ENCODE results near the gene ZNF474.

The ZNF474 gene

DNA sequence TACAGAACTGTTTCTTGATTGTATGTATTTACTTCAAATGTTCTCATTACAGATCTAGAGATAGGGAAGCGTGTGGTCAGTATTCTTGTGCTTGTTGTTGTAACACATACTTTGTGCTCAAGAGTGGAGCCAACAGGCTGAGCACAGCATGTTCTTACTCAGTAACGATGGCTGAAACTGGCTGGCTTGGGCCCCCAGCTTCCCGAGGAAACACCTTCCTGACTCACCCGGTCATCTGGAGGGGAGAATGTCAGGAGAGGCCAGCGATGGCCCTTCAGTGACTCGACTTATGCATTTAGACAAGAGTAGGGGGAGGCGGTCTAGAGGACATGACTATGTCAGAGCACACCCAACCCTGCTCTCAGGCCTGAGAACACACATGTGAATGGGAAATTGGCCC, 25.6 kb downstream of the ZNF474 start:
- FAIRE-seq = no peak

DNA sequence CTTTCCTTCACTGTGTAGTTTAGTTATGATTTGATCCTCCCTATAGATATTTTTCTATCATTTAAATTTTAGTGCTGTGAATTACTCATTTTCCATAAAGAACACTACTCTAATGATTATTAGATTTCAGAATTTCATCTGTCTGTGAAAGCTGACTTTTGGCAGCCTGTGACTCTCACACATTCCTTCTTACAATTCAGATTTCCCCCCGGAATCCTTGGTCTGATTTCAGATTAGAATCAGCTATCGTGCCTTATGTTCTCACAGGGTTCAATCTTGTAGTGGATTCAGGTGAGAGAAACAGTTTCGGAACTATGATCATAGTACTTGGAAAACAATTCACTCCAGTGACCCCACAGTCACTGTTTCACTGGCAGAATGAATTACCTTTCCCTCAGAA, 26.2 kb downstream of the ZNF474 start:
- FAIRE-seq = no peak

DNA sequence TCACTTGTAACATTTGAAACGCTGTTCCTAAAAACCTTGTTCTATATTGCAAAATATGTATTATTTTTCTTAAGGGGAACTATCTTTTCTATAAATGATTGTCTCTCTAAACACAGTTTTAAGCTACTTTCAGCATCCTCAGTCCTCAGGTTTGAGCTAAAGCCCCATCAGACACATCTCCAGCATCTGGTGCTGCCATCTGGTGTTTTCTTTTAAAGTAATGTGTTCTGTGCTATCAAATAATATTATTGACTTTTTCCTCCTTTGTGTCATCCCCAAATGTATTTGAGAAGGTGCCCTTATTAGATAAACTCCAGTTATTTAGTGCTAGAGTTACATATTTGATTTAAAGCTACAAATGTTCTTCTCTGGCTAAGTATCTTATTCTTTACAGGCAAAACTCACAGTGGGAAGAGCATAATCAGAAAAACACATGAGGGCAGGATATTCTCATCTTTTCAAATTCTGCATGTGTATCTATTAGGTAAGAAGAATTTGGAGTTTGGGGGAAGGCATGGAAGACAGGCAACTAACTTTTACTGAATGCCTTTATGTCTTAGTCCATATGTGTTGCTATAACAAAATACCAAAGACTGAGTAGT, 27.5 kb downstream of the ZNF474 start:
- FAIRE-seq = no peak

DNA sequence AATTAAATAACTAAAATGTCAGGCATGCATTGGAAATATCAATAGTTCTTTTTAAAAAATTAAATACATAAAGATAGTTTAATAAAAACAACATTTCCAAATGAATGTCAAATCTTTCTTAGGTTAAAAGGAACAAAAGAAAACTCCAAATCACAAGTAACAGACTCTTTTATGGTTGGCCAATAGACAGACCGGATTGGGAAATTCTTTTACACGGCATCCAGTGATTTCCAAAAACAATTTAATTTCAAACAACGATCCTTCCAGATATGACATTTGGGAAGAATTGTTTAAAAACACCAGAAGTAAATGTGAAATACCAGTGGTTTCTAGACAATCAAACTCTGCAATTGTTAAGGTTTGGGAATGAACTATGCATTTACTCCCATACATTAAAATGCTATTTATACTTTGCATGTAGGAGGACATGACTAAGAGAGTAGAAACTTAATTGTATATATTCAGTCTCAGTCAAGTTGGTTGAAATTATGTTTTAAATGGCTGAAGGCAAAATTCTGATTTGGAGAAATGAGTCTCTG, 32.8 kb downstream of the ZNF474 start:
- no peak for FAIRE-seq

DNA sequence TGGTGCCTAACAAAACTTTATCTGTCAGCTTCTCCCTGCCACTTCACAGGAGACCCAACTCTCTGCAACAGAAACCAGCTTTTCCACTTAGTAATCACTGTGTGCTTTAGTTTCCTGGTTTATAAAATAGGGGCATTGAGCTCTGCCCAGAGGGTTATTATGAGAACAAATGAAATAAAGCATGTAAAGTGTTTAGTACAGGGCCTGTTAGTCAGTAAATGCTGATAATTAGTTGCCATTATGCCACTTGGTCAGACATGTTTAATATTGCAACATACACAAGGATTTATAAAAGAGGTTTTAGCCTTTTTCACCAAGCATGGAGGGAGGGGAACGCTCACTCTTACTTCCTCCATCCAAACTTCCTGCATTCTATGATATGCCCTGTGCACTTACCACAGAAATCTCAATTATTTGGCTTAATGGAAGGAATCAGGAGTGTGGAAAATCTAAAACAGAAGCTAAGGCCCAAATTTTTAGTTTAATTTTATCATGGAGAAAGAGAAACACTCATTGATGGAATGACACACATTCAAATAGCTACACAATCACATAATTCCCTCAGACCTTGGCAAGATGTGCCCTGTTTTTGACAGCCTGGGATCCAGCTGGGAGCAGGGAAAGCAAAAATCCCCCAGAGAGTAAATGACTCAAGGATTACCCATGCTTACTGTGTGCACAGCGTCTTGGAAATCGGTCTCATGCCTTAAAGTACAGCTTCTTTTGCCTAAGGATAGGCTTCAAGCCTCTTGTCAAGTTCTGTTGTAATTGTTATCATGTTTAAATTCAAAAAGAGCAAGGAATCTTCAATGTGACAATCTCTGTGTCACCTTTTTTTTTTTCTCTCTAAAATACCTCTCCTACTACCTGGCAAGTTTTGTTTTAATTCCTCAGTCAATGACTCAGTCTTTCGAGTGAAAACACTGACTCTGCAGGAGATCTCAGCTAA, 34.0 kb downstream of the ZNF474 start:
- FAIRE-seq = no peak

GRCh38 chr5:122164070-122164435, 34.7 kb downstream of the ZNF474 start:
- FAIRE-seq = no peak

DNA sequence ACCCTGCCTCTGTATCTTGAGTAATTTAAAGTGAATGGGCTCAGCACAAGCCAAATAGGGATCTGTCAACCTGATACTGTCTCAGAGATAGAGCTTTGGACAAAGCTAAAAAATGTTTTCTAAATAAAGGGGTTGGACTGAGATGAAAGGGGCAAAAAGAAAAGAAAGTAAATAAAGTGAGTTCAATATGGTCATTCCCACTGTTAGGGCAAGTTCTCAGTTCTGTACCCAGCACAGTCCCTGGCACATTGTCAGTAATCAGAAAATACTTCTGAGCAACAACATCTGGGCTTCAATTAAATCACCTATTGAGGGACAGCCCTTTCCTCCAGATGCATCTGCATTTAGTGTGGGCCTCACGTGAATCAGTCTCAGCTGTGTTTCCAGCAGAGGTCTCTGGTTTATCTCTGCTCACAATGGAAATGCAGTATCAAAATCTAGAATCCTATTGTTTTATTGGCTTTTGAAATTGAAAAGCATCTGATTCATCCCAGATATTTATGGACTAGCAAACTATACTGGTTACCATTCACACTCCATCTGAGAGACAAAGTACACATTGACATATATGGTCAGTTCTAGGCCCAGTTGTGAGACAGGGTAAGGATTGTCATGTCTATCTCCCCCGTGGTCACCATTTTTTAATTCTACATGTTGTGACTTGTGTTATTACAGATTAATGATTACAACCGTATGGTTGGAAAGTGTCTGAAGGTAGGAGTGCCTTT, 35.6 kb downstream of the ZNF474 start:
- FAIRE-seq = no peak

DNA sequence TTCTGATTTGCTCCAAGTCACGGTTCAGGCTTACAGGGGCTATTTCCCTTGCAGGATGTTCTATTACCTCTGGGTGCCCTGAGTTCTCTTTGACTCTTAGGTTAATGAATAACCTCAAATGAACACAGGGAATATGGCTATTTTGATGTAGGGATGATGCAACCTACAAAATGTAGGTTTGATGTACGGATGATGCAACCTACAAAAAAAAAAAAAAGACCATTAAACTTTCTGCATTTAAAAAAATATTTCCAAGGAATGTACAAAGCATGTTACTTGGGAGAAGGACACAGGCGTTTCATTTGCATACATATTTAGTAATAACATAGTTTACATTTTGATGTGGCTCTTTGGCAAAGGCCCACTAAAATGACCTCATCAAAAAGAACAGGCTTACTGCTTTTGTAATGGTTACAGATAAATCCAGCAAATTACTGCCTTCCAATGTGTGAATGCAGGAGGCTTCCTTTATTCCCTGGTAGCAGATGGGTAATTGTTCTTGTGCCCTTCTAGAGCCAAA, 36.3 kb downstream of the ZNF474 start:
- no peak for FAIRE-seq

DNA sequence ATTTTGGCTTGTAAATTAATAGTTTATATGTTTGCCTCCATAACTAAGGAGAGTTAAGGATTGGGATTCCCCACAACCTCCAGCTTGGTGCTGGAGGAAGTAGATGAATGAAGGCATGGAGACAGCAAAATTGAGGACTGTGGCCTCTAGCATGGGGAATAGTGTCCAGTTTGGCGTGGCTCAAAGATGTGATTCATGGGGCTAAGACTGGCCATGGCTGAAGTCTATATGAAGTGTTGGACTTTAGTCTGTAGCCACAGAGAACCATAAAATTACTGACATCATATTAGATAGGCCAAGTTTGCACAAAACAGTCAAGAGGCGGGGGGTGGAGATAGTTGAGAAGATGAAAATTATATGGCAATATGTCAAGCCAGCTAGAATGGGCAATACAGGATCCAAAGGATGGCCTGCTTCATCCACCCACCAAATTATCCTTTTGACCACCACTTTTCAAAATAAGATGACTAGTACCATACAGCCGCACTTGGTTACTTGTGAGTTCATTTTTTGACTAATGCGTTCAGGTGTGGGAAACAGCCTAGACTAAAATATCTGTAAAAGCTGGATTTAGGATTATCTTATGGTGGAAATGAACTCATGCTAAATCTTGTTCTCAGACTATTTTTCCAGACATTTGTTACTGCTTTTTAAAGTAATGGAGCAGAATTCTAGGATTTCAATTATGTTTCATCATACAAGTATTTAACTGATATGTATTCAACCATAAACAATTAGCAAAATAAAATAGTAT, 40.2 kb downstream of the ZNF474 start:
- FAIRE-seq = no peak

DNA sequence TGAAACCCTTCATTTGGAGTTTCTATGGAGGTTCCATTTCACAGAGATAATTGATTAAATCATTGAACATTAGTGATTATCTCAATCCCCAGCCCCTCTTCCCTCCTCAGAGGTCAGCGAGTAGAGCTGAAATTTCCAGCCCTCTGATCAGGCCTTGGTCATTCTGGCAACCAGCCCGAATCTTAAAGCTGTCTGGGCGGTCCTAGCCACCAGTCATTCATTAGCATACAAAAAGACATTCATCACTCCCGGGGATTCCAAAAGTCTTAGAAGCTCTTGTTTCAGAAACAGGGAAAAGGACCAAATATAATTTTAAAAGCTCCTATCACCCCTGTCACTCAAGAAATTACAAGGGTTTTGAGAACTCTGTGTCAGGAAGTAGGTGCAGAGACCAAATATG, 41.3 kb downstream of the ZNF474 start:
- FAIRE-seq = no peak

DNA sequence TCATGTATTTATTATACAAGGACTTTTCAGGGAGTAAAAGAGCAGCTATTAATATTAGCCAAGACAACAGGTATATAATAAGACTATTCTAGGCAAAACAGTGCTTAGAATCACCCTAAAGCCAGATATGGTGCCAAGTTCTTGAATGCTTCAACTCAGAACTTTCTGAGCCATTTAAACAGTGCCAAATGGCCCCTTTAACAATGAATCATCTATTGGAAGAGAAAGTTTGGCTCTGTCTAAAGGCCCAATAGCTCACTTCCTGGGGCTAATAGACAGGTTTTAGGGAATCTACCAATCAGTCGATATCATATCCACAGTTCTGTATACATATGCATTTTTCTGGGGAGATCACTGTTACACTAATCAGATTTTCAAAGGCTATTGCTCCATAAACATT, 42.9 kb downstream of the ZNF474 start:
- no peak for FAIRE-seq

GRCh38 chr5:122173474-122174415, 44.4 kb downstream of the ZNF474 start:
- FAIRE-seq = no peak

- FAIRE-seq = no peak
Observed at GRCh38 chr5:122175091-122175490, 45.7 kb downstream of the ZNF474 start.

GRCh38 chr5:122175852-122176251, 46.5 kb downstream of the ZNF474 start:
- no peak for FAIRE-seq

DNA sequence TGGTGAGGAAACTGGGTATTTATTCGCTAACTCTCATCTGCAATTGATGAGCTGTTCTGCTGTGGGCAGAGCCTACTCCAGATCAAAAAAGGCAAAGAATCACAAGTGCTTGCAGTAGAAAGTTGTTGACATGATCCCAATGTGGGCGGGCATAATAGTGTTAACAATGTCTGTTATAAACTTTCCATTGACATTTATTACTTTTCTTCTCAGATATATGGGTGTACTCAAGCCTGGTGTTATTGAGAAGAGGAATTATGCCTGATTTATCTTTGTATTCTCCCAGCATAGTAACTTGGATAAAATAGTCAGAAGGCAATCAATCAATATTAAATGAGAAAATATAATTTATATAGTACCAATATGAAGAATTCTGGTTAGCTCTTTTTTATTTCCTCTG, 47.8 kb downstream of the ZNF474 start:
- FAIRE-seq = no peak

GRCh38 chr5:122179701-122180100, 50.4 kb downstream of the ZNF474 start:
- no peak for FAIRE-seq

- FAIRE-seq = no peak
Observed at GRCh38 chr5:122180146-122180712, 50.9 kb downstream of the ZNF474 start.

- FAIRE-seq = no peak
Observed at GRCh38 chr5:122180863-122181548, 51.7 kb downstream of the ZNF474 start.

DNA sequence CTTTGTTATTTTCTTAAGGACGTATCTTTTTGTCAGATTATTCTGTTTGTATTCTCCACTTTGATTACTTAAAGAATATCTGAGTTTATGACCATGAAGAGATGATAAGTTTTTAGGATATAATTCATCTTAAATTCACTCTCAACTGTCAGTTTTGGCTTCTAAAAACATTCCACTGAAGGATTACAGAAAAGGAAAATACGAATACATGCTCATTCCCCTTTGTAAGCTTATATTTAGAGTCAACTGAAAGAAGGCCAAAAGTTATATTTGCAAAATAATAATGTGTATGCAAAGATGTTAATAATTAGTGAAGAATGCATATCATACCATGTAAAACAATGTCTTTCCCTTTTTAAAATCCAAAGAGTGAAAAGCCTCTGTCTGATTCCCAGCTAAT, 52.5 kb downstream of the ZNF474 start:
- no peak for FAIRE-seq

- FAIRE-seq = no peak
Observed at GRCh38 chr5:122182491-122182921, 53.2 kb downstream of the ZNF474 start.

Measured in TTC549 (cell line).